Activated naive CD4-positive, alpha-beta T cell treated with anti-CD3 and anti-CD28 coated beads for 36 hours (primary cell): ENCODE results near the gene TDRD7. TPM values are rescaled to one million over a fixed set of nuclear protein-coding genes. Genes with fewer than 3 reads are reported as not detected.
"Not testable (repeated sequence)": the region's sequence is repeated elsewhere in the genome, so short reads cannot be mapped to it uniquely, and the experiment has no call there.

Source experiments
- CTCF ChIA-PET: fragments of 350-600 bp; sonication (Branson Sonifier 250); formaldehyde crosslinking; loops from one replicate; lab custom pipeline; 2021; ENCODE audit warnings: antibody characterized with exemption; lab: Charles Lee
- DNase-seq: peaks from one replicate; pipeline ENCODE4 v3.0.0-alpha.2; 2020
- H3K27ac Mint-ChIP-seq: one replicate; pipeline ENCODE4 v1.8.0; 2021; ENCODE audit warnings: mild to moderate bottlenecking, mixed read lengths
- H3K27me3 Mint-ChIP-seq: one replicate; pipeline ENCODE4 v1.8.0; 2021; ENCODE audit warnings: low read depth, mixed read lengths
- H3K36me3 Mint-ChIP-seq: one replicate; pipeline ENCODE4 v1.8.0; 2021; ENCODE audit warnings: low read depth, mixed read lengths
- H3K4me1 Mint-ChIP-seq: one replicate; pipeline ENCODE4 v1.8.0; 2021; ENCODE audit warnings: low read depth, mixed read lengths
- H3K4me3 Mint-ChIP-seq: one replicate; pipeline ENCODE4 v1.8.0; 2021; ENCODE audit warnings: mild to moderate bottlenecking, moderate library complexity, mixed read lengths
- H3K9me3 Mint-ChIP-seq: one replicate; pipeline ENCODE4 v1.8.0; 2021; ENCODE audit warnings: mixed read lengths
- intact Hi-C: fragments of 100-400 bp; cut with micrococcal nuclease; formaldehyde crosslinking; loops from one replicate; pipeline ENCODE4 v1.15.1; 2023
- total RNA-seq, 2 experiments: library from RNA; stranded (reverse); gene quantifications; one replicate each; pipeline ENCODE4 v1.2.3, GENCODE V29; 2021

The TDRD7 gene
- total RNA-seq, 2 experiments from 2014 or later: 6.9 to 7.4 TPM

GRCh38 chr9:97431044-97431441 lies 19.1 kb downstream of the TDRD7 start:
- DNase-seq: no peak
- Mint-ChIP-seq H3K4me3 (no peak overlapping the region), H3K27ac (no peak overlapping the region), H3K36me3 (peaks cover 11% of the 10 kb centered on the region), H3K4me1 (no peaks in the 10 kb centered on the region), H3K27me3 (no peaks in the 10 kb centered on the region), H3K9me3 (no peaks in the 10 kb centered on the region)
- intact Hi-C loops: no loop called here
- CTCF ChIA-PET: interaction anchor here (0.8 kb wide), 1 partner anchor 19 kb away, joined by 4 read pairs; no protein-coding TSS in a partner anchor

- Mint-ChIP-seq H3K36me3 (peaks cover 11% of the 10 kb centered on the region), H3K27me3 (no peaks in the 10 kb centered on the region), H3K4me1 (no peaks in the 10 kb centered on the region)
Measured at GRCh38 chr9:97431549-97432143, 19.8 kb downstream of the TDRD7 start.

GRCh38 chr9:97437051-97437600 lies 25.2 kb downstream of the TDRD7 start:
- H3K27me3 Mint-ChIP-seq: no peaks in the 10 kb centered on the region
- intact Hi-C loops: no loop called here
- H3K27ac Mint-ChIP-seq: no peak overlapping the region
- CTCF ChIA-PET: interaction anchor here (0.7 to 1.4 kb wide), 3 partner anchors 9 to 30 kb away, joined by 3 to 5 read pairs (median 3); partner anchors contain the start of gene TDRD7
- DNase-seq: no peak
- H3K4me3 Mint-ChIP-seq: no peak overlapping the region
- no peaks in the 10 kb centered on the region for H3K4me1 Mint-ChIP-seq
- H3K9me3 Mint-ChIP-seq: no peaks in the 10 kb centered on the region
- peaks cover 5% of the 10 kb centered on the region for H3K36me3 Mint-ChIP-seq

More at GRCh38 chr9:97431549-97432143, 19.8 kb downstream of the TDRD7 start:
- H3K4me3 Mint-ChIP-seq: no peak overlapping the region
- DNase-seq: no peak
- CTCF ChIA-PET: interaction anchor here (0.8 kb wide), 1 partner anchor 19 kb away, joined by 4 read pairs; no protein-coding TSS in a partner anchor
- no peak overlapping the region for H3K27ac Mint-ChIP-seq
- intact Hi-C loops: no loop called here
- H3K9me3 Mint-ChIP-seq: no peaks in the 10 kb centered on the region

- Mint-ChIP-seq H3K27me3 (no peaks in the 10 kb centered on the region), H3K4me1 (no peaks in the 10 kb centered on the region), H3K9me3 (no peaks in the 10 kb centered on the region), H3K4me3 (no peak overlapping the region), H3K36me3 (peaks cover 5% of the 10 kb centered on the region), H3K27ac (no peak overlapping the region)
- no peak for DNase-seq
- intact Hi-C loops: no loop called here
- CTCF ChIA-PET: no interaction called here
Measured at GRCh38 chr9:97438257-97438656, 26.4 kb downstream of the TDRD7 start.

- Mint-ChIP-seq H3K36me3 (peaks cover 5% of the 10 kb centered on the region), H3K9me3 (no peaks in the 10 kb centered on the region), H3K4me3 (no peak overlapping the region), H3K27me3 (no peaks in the 10 kb centered on the region), H3K27ac (no peak overlapping the region), H3K4me1 (no peaks in the 10 kb centered on the region)
- CTCF ChIA-PET: no interaction called here
- DNase-seq: no peak
- intact Hi-C loops: no loop called here
Measured at GRCh38 chr9:97438666-97439065, 26.8 kb downstream of the TDRD7 start.

- peaks cover 1% of the 10 kb centered on the region for H3K36me3 Mint-ChIP-seq
- intact Hi-C loops: no loop called here
Measured at GRCh38 chr9:97440160-97440559, 28.3 kb downstream of the TDRD7 start.

GRCh38 chr9:97441729-97442128 lies 29.8 kb downstream of the TDRD7 start:
- Mint-ChIP-seq H3K4me3 (no peak overlapping the region), H3K27me3 (no peaks in the 10 kb centered on the region), H3K36me3 (peaks cover 1% of the 10 kb centered on the region), H3K9me3 (no peaks in the 10 kb centered on the region), H3K4me1 (no peaks in the 10 kb centered on the region), H3K27ac (no peak overlapping the region)
- DNase-seq: no peak
- CTCF ChIA-PET: no interaction called here
- intact Hi-C loops: no loop called here

More at GRCh38 chr9:97440160-97440559, 28.3 kb downstream of the TDRD7 start:
- Mint-ChIP-seq H3K9me3 (no peaks in the 10 kb centered on the region), H3K27ac (no peak overlapping the region), H3K27me3 (no peaks in the 10 kb centered on the region), H3K4me3 (no peak overlapping the region), H3K4me1 (no peaks in the 10 kb centered on the region)
- DNase-seq: no peak
- CTCF ChIA-PET: interaction anchor here (0.6 to 1.1 kb wide), 4 partner anchors 14 to 1749 kb away, joined by 3 to 4 read pairs (median 4); no protein-coding TSS in a partner anchor

DNA sequence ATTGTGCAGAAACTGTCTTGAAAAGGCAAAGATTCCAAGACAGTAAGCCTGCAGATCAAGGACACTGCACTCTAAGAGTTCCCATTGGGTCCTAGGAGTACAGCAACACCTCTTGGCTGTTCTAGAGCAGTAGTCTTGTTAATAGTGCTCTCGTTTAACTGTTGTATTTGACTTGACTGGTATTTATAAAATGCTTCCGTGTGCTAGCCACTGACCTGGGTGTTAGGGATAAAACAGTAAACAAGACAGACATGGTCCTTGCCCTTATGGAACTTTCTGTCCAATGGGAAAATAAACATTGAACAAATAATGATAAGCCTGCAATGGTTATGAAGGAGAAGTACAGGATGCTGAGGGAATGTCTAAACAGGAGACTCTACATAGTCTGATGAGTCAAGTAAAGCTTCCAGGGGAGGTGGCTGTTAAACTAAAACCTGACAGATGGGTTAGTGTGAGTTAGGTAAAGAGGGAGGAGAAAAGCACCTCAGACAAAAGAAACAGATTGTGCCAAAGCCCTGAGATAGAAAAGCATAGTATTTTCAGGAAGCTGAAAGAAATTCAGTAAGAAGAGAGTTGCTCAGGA lies 33.3 kb downstream of the TDRD7 start:
- no peak for DNase-seq
- Mint-ChIP-seq H3K36me3 (peaks cover 5% of the 10 kb centered on the region), H3K4me3 (no peak overlapping the region), H3K27me3 (no peaks in the 10 kb centered on the region), H3K4me1 (no peaks in the 10 kb centered on the region), H3K27ac (no peak overlapping the region), H3K9me3 (no peaks in the 10 kb centered on the region)
- CTCF ChIA-PET: no interaction called here
- intact Hi-C loops: no loop called here

DNA sequence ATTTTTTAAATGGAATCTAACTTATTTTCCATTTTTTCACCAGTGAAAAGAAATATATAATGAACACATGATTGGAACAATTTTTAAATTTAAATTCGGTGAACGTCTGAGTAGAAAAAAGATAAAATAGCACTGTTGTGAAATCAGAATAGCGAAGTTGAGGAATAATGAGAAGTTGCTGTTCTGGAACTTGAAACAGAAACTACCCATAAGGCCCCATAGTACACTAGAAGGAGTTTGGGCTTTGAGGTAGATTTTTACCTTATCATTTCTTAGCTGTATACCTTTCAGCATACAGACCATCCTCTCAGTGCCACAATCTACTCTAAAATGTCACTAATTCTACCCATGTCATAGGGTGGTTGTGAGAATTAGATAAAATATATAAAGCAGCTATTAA lies 35.1 kb downstream of the TDRD7 start:
- CTCF ChIA-PET: interaction anchor here (0.6 kb wide), 1 partner anchor 64 kb away, joined by 3 read pairs; no protein-coding TSS in a partner anchor
- Mint-ChIP-seq H3K36me3 (peaks cover 3% of the 10 kb centered on the region), H3K27ac (no peak overlapping the region), H3K4me1 (no peaks in the 10 kb centered on the region), H3K4me3 (no peak overlapping the region), H3K9me3 (no peaks in the 10 kb centered on the region), H3K27me3 (no peaks in the 10 kb centered on the region)
- intact Hi-C loops: no loop called here
- DNase-seq: no peak

GRCh38 chr9:97453573-97453972 lies 41.7 kb downstream of the TDRD7 start:
- H3K27ac Mint-ChIP-seq, H3K9me3 Mint-ChIP-seq, DNase-seq, H3K36me3 Mint-ChIP-seq, H3K27me3 Mint-ChIP-seq, CTCF ChIA-PET, H3K4me3 Mint-ChIP-seq, H3K4me1 Mint-ChIP-seq, intact Hi-C loops: not testable (repeated sequence)

DNA sequence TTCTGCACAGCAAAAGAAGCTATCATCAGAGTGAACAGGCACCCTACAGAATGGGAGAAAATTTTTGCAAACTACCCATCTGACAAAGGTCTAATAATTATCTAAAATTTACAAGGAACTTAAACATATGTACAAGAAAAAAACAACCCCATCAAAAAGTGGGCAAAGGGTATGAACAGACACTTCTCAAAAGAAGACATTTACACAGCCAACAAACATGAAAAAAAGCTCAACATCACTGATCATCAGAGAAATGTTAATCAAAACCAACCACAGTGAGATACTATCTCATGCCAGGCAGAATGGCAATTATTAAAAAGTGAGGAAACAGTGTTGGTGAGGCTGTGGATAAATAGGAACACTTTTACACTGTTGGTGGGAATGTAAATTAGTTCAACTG lies 44.9 kb downstream of the TDRD7 start:
- H3K27me3 Mint-ChIP-seq, CTCF ChIA-PET: not testable (repeated sequence)

DNA sequence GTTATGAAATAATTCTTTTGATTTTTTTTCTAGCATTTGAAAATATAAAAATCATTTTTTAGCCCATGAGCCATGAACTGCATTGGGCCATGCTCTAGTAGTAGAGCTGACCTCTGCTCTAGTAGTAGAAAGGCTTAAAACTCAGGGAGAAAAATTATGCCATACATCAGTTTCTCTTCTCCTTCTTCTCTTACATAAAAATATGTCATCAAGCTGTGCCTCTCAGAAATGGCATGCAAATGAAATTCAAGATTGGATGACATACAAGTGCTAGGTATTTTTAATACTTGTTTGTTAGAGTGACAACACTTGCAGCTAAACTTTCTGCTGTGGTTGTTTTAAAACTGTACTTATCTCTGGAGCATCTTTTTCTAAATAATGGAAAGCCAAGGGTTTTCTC lies 47.4 kb downstream of the TDRD7 start:
- intact Hi-C loops: no loop called here
- CTCF ChIA-PET: interaction anchor here (1.4 to 1.9 kb wide), 2 partner anchors 9 to 156 kb away, joined by 4 to 6 read pairs; no protein-coding TSS in a partner anchor

More for the DNA sequence above, 44.9 kb downstream of the TDRD7 start:
- H3K36me3 Mint-ChIP-seq, intact Hi-C loops, DNase-seq, H3K27ac Mint-ChIP-seq, H3K9me3 Mint-ChIP-seq, H3K4me1 Mint-ChIP-seq, H3K4me3 Mint-ChIP-seq: not testable (repeated sequence)

More for the DNA sequence above, 47.4 kb downstream of the TDRD7 start:
- Mint-ChIP-seq H3K36me3 (peaks cover 1% of the 10 kb centered on the region), H3K4me3 (no peak overlapping the region), H3K27ac (no peak overlapping the region), H3K9me3 (peaks cover 3% of the 10 kb centered on the region), H3K27me3 (no peaks in the 10 kb centered on the region), H3K4me1 (no peaks in the 10 kb centered on the region)
- DNase-seq: no peak
